EL (cell line): Measurements from ENCODE around the gene LHX6.

Experiments
- DNase-seq: peaks from one replicate; pipeline ENCODE4 v3.0.0-alpha.2; 2016

Gene LHX6

DNA sequence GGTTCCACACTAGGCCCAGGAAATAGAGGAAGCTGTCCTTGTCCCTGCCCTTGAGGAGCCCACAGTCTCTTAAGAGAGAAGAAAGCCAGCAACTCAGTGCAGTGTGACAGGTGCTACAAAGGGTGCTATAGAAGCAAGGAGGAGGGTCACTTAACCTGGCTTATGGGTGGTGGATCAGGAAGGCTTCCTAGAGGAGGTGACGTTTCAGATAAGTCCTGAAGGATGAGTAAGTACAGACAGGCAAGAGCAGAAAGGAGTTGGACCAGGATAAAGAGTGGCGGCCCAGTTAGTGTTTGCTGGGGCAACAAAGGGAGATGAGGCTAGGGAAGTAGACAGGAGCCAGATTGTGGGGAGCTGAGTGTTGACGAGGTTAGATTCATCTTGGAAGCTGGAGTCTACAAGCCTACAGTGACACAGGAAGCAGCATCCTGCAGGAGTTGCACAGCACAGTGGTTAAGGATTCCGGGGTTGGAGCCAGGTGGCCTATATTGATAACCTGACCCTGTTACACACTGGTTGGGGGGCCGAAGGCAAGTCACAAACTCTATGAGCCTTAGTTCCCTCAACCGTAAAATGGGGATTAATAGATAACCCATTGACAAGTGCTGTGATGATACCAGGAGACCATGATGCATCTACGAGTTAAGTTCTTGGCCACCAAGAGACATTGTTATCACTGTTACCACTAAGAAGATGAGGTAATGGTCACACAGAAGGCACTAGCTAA is 5.4 kb upstream of the LHX6 start:
- no peak for DNase-seq

DNA sequence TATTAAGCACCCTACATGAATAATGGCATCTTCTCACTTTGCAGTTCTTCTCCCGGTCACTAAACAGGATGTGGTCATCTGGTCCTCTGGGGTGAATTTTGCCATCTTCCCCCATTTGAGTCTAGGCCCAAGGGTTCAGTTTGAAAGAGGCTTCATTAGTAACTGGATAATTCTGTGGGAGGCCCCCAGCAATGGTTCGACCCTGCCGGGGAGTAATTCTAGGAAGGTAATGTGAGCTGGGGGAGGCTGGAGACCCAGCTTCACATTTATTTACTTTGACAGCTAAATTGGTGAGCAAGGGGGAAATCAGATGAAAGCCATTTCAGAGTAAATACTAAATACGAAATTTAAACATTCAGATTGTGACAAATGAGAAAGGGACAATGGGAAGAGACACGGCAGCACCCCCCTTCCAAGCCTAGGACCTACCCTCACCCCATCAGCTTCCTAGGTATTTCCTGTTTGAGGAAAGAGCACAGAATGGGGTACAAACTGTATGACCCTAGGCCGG is 4.1 kb upstream of the LHX6 start:
- no peak for DNase-seq

DNA sequence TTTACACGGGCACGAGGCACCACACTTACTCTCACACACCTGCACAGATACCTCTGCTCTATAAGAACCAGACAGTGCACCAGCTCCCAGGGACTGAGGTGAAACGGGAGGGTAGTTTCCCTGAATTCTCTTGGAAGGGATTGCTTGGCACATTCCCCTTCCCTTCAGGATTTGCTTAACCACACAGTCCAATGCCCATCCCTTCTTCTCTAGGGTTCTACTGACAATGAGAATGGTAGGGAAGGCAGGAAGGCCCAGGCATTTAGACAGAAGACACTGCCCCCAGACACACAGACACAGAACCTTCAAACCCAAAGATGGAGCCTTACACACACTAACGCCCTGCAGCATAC is 704 bp upstream of the LHX6 start:
- DNase-seq = no peak

DNA sequence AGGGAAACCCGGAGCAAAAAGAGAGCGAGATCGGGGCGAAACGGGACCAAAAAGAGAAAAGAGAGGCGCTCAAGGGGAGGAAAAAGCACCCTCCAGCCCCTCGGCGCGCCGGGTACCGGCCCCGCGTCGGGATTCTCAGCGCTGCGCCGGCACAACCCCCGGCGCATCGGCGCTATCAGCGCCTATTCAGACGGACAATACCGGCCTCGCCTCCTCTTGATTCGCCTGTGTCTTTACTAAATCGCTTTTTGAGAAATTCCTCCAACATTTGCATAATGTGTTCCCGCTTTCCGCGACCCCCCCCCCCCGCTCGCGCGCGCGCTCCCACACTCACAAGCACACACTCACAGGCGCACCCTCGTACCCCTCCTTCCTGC is 578 bp downstream of the LHX6 start:
- DNase-seq = no peak

DNA sequence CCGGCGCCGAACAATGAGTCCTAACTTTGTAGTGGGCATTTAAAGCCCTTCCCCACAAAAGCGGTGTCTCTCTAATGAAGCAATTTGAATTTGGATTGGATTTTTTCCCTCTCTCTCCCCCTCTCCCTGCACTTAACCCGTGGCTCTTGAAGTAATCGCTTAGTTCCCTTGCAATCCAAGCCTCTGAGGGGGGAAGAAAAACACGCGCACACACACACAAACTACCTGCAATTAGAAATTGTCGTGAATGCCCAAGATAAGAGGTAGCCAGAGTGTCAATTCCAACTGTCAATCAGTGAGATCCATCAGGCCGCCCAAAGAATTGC is 1.2 kb downstream of the LHX6 start:
- no peak for DNase-seq

DNA sequence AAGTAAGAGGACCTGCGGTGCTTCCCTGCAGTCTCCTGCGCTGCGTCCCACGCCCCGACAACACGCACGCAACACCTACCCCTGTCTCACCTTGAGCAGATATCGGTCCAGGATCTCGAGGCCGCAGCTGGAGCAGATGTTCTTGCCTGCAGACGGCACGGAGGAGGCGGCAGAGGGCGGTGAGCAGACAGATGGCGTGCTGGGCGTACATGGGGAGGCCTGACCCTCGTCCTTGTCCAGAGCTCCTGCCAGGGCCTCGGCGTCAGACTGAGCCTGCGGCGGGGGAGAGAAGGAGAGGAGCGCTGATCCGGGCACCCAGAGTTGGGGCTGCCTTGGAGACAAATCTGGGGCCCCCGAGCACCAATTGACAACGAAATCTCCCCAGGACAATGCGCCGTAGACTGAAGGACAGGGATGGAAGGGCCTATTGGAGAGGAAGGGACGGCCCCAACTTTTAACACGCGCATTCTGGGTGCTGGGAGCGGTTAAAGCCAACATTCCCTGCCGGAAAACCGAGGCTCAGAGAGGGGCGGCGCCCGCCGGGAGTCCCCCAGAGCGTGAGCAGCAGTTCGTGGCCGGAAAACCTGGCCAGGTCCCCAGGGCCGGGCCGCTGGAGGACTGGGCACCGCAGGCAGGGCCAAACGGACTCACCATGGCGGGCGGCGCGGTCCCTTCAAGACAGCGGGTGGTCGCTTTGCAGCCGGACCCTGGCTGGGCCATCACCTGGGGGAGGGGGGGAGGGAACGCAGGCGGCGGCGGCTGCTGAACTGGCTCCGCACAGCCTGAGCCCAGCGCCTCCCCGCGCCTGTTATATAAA is 1.8 kb downstream of the LHX6 start:
- DNase-seq = no peak

DNA sequence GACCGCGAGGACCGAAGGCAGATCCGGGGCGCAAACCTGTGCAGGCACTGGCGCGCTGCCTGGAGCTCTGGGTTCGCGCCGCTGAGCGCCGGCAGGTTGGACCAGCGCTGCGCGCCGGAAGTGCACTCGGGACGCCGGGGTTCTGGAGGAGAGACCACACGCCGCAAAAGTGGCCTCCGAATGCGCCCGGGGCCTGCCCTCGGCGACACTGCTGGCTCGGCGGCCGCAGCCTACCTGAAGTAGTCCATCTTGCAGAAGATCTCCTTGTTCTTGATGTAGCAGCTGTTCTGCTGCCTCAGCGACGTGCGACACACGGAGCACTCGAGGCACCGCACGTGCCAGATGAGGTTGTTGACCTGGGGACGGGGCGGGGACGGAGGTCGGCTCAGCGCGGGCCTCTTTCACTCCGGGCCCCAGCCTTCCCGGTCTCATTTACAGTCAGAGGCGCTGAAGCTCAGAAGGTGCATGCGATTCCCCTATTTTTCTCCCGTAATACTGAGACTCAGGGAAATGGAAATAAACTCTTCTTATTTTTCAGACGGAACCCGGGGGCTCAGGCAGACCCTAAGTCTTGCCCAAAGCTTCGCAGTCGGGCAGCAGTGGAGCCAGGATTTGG is 2.5 kb downstream of the LHX6 start:
- DNase-seq = no peak

DNA sequence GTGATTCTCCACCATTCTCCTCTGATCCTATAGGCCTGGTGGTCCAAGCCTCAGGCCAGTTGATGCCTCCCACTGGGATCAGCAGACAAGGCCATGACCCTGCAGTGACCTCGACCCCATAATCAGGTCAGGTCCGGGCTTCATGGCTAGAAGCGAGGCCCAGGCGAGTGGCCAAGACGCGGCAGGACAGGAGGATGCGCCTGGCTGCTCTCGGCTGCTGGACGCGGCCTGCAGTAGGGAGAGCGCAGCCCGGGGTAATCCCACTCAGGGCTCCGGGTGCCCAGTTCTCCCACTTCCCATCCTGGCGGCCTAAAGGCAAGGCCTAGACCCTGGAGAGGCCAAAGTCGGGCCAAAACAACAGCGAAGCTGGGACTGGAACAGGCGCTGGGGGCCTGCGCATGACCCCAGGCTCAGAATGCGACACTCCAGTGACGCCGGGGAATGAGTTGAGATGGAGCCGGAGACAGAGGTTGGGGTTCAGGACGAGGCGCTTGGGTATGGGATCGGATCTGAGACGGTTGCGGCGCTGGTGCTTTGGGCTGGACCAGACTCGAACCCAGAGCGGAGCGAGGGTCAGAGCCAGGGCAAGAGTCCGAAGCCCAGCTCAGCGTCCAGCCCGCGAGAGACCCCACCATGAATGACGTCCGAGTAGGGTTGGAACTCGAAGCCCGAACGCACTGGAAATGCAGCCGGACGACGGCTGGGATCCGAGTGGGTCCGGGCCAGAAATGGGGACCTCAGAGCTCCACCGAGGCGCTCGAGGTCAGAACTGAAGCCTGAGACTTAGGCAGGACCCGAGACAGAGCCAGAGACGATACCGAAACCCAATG is 3.2 kb downstream of the LHX6 start:
- DNase-seq = no peak

DNA sequence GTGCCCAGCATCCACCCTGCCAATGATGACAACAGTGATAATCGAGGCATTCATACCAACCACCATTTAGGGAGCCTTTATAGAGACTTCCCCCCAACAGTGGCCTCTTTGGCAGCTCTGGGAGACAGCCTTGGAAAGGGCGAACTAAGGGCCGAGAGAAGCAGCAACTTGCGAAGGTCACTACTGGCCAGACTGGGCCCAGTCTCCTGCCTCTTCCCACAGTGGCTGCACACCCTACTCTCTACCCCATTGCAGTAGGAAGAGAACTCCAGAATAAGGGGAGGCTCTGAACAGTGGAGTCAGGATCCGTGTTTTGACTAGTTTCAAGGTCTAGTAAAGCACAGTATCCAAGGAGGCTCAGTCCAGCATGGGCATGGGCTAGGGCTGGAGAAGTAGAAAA is 5.3 kb downstream of the LHX6 start:
- no peak for DNase-seq

DNA sequence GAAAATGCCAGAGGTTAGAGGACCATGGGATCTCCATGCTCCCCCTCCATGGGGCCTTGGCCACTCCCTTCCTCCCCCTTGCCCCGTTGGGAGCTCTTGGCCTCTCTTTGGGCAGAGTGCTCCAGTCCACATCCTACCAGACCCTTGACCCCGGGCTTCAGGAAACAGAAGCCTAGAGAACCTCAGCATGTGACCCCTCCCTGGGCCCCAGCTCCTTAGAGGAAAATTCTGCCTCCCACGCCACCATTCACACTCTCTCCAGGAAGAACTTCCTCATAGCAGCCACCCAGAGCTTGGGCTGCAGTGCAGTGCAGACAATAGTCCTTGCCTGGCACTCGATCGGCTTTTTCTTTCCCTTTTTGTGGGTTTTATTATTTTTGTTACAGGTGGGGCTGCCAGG is 6.0 kb downstream of the LHX6 start:
- DNase-seq = no peak

DNA sequence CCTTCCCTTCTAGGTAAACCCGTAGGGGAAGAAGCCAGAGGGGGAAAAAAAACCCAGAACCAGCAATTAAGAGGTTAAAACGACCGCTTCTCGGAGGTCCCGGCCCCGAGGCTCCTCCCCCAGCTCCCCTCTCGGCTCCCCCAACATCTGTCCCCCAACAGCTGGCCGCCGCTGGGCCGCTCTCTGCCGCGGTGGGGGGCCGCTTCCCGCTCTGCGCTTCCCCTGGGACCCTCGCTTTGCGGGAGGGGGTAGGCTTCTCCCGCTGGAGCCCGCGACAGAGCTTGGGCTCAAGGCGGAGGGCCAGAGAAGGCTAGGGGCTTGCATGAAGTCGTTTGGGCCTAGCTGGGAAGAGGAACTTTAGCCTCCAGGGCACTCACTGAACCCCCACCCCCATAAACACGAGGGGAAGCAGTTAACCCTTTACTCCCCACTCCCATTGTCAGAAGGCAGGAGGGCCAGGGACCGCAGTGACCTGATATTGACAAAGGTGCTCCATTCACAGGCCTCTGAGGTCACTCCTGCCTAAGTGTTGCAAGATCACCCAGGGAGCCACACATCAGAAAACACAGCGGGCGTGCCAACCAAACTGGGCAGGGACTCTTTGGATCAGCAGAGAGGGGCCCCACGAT is 7.5 kb downstream of the LHX6 start:
- DNase-seq = no peak

DNA sequence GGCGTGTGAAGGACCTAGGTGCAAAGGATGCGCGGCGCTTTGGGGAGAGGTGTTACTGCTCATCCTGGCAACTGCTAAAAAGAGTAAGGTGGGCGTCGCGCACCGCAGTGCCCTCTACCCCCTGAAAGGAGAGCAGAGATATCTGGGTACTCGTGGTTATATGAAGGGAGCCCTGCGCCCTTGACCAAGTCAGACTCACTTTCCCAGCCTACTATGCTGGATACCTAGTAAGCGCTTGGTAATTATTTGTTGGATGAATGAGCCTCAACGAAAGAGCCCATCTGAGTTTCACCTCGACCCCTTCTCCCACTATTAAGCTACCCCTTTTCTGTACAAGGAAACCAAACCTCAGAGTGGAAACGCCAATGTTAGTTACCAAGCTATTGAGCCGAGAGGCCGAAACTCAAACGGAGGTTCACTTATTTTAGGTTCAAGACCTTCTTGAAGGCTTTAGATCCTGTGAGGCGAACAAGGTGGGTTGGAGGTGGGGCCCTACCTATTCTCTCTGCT is 8.0 kb downstream of the LHX6 start:
- no peak for DNase-seq

DNA sequence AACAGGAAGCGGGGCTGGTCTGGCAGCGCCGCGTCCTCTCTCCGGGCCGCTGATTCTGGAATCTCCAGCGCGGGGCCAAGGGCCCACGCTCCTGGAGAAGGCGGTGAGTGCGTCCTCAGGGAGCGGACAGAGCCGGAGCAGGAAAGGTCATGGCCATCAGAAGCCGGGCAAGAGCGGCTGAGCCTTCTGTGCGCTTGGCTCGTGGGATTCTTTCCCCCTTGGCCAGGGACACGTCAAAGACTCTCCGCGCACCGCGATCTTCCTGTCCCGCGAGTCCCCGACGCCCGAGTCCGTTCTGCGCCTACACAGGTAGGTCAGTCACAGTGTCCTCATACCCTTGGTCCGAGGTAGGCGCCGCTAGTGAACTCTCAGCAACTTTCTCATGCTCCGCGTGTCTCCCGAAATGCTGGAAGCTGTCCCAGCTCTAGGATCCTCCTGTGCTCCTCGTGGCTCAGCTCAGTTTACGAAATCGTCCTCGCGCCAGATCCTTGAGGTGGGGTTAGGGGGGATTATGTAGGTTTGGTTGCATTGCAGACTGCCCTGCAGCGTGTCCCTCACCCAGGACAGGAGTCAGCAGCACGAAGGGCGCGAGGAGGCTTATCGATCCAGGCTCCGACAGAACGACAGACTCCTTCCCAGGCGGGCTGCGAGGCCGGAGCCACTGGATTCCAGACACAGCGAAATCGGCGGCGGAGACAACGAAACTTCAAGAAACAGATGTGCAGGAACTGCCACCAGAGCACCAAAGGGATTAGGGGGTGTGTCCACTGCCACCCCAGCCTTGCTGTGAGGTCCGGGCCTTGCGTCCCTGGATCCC is 8.7 kb downstream of the LHX6 start:
- no peak for DNase-seq

DNA sequence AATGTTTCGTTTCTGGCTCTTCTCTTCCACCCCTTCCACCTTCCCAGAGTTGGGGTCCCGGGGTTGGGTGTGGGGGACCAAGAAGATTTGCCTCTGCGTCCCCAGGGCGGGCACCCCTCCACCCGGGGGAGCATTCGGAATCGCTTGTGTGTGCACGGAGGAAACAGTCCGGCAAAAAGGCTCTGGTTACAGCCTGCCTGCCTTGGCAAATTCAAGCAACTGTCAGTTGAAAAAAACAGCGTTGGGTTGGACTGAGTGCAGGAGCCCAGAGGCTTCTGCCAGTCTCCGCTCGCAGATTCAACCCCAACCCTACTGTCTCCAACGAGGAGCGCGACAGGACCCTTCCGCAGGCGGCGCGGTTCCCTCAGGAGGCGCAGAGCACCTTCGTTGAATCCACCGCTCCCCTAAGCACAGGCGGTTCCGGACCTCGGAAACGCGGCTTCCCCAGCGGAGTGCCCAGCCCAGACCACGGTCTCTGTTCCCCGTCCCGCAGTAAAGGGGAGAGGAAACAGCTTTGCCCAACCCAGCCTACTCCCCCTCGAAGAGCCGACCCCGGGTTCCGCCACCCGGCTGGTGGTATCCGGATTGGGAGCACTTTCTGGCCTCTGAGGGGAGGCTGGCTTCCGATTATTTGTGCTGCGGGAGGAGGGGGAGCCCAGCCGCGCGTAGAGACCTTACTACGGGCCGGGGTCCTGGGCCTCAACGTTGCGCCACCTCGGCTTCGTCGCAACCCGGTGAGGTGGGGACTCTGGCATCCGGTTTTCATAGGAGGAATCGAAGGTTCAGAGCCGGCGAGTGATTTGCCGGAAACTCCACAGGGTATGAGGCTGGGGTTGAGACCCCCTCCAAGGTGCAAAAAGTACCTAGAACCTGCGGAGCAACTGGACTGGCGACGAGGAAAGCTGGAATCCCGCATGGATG is 9.6 kb downstream of the LHX6 start:
- no peak for DNase-seq

DNA sequence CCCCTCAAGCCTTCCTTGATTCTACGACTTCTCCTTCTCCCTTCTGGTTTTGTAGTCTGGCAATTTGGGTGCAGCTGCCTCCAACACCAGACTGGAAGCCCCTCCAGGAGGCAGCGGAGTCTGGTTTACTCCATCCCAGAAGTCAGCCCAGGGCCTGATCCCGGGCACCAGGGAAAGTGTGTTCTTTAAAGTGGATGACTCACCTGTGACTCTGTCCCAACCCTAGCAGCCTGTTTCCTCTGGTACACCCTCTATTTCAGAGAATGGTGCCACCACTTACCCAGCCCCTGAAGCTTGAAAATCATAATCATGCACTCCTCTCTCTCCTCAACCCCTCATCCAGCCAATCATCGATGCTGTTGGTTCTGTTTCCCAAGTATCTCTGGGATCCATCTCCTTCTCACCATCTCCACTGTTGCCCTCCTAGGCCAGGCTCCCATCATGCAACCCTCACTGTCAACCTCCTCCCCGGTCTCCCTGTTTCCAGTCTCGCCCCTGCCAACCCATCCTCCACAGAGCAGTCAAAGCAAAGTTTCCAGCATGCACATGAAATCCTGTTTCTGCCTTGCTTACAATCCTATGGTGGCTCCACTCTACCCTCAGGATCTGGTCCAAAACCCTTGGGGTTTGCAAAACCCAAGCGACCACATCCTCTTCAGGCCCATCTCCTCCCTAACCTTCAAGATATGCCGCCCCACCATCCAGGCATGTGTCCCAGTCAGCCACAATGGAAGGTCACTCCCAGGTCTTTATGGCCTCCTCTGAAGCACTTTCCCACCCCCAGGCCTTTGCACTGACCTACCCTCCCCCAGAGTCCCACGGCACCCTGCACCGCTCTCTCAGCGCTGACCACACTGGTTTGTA is 10.5 kb downstream of the LHX6 start:
- DNase-seq = no peak

DNA sequence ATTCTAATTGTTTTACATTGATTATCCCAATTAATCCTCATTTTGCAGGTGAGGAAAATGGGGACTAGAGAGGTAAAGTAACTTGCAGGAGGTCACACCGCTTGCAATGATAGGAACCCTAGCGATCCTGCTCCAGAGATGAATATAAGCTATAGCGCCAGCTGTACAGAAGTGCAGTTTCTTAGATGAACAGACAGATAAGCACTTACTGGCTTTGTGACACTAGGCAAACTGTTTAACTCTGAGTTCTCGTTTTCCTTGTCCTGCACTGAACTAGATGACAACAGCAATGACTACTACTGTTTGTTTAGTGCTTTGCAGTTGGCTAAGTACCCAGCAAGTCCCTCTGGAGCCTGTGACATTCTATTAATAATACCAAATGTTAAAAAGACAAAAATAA is 11.1 kb downstream of the LHX6 start:
- DNase-seq = no peak

DNA sequence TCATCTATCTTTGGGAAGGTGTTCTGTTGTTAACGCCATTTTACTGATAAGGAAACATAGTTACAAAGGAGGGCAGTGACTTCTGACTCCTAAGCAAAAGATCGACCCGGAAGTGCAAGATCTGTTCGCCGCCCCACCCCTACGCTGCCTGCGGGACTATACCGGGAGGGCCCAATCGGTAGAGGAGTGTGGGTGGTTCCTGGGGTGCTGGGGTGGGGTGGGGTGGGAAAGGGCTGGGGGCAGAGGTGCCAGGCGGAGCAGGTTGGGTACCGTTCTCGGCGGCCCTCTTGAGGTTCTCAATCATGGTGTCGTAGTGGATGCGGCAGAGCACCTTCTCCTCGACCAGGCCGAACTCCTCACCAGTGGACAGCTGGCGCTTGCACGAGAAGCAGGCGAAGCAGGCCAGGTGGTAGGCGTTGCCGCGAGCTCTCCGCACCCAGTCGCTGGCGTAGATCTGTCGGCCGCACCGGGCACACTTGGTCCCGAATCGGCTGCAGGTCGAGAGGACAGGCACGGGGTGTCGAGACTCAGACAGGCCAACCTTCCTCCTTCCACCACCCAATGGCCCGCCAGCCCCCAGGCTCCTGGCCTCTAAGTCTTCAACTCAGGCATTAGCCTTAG is 11.8 kb downstream of the LHX6 start:
- no peak for DNase-seq

DNA sequence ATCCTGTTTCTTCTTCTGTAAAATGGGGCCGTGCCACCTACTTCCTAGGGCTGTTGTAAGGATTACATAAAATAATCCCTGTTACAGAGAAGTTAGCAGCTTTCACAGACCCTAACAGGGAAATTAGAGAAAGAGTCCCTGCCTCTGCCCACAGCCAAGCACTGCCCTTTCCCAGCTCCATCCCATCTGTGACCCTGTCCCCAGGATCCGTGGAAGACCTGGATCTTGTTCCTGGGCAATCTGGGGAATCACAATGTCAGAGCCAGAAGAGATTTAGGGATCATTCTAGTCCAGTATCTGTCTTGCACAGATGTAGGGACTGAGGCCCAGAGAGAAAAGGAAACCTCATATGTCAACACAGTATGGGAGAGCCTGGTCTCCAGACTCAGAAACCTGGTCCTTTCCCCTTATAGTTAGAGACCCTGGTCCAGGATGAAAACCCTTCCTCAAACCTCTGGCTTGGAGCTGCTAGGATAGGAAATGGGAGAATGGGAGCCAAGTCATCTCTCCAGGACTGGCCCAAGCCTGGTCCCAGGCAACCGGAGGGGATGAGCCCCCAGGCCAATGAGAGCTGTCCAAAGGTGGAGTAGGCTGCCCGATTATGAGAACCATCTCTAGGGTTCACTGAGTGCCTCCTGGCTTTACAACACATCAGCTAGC is 12.5 kb downstream of the LHX6 start:
- DNase-seq = no peak

DNA sequence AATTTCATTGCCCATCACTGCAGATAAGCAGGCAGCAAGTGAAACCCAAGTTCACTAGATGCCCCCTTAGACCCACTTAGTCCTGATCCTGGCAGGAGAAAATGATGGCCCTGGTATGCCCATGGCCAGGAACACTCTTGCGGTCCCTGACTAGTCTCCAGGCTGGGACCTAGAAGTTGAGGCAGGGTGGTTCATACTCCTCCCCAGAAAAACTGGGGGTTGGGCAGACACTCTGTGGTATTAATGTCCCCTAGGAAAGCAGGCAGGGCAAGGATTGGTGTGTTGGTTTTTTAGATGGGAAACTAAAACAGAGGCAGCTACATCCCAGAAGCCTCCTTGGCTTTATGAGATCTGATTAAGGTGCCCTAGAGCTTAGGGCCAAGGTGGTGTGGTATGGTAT is 13.1 kb downstream of the LHX6 start:
- no peak for DNase-seq
